Glutamatergic neuron (in vitro differentiated cells): Measurements from ENCODE around the gene STX18. TPM values are rescaled to one million over a fixed set of nuclear protein-coding genes. Genes with fewer than 3 reads are reported as not detected.

ENCODE experiments used
- DNase-seq: peaks from one replicate; pipeline ENCODE4 v3.0.0; 2022
- H3K27ac Mint-ChIP-seq: one replicate; pipeline ENCODE4 v1.8.0; 2020; ENCODE audit warnings: mild to moderate bottlenecking, mixed read lengths, inconsistent platforms; ENCODE audit not compliant: unreplicated experiment
- H3K27me3 Mint-ChIP-seq: one replicate; pipeline ENCODE4 v1.8.0; 2020; ENCODE audit warnings: mild to moderate bottlenecking, moderate library complexity, mixed read lengths, inconsistent platforms; ENCODE audit not compliant: unreplicated experiment
- H3K36me3 Mint-ChIP-seq: one replicate; pipeline ENCODE4 v1.8.0; 2020; ENCODE audit warnings: mild to moderate bottlenecking, mixed read lengths, inconsistent platforms; ENCODE audit not compliant: unreplicated experiment
- H3K4me1 Mint-ChIP-seq: one replicate; pipeline ENCODE4 v1.8.0; 2020; ENCODE audit warnings: mild to moderate bottlenecking, low read depth, mixed read lengths, inconsistent platforms; ENCODE audit not compliant: unreplicated experiment
- H3K4me3 Mint-ChIP-seq: one replicate; pipeline ENCODE4 v1.8.0; 2020; ENCODE audit warnings: mild to moderate bottlenecking, mixed read lengths, inconsistent platforms; ENCODE audit not compliant: unreplicated experiment
- H3K9me3 Mint-ChIP-seq: one replicate; pipeline ENCODE4 v1.8.0; 2020; ENCODE audit warnings: mild to moderate bottlenecking, moderate library complexity, mixed read lengths, inconsistent platforms; ENCODE audit not compliant: unreplicated experiment
- CTCF ChIP-seq: fragments of 200-600 bp; sonication (generic); IDR thresholded peaks from one replicate; pipeline ENCODE4 v1.5.0; 2021; ENCODE audit not compliant: partially characterized antibody, unreplicated experiment
- total RNA-seq: library from RNA; stranded (reverse); fragmentation: NEBNext Ultra II Directional; extraction: Animal tissue kit (Norgen Biotek cat#: 25700); gene quantifications from one replicate; pipeline ENCODE4 v1.2.1, GENCODE V29; 2021; ENCODE audit not compliant: unreplicated experiment

STX18 gene
- total RNA-seq, 1 donor from 2014 or later: 26.3 TPM

DNA sequence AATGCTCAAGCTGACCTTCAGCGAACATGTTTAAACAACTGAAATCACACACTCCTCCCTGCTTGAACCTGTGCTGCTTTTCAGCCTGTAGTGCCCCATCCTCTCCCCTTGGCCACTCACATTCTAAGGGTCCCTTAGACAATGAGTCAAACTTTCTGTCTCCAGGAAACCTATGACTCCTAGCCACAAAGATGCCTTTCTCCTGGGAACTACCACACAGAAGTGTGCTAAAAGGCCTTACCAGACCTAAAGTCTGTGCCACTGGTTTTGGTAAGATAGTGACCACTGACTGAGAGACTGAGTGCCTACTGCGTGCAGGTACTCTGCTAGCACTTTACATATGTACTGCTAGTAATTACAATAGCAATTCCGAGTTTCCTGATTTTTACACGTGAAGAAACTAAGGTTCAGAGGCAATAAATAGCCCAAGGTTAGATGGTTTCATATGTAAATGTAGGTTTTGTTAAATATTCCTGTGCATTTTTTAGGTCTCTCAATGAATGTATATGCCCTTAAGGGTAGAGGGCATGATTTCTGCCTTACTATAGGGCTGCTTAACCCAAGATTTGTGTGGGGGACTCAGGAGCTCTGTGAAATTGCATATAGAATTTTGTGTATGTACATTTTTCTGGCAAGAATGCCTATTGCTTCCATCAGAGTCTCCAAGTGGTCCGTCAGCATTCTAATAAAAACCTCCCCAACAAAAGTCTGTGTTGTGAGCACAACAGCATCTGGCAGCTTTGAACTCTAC is 83.9 kb downstream of the STX18 start:
- Mint-ChIP-seq H3K4me1 (peaks cover 4% of the 10 kb centered on the region), H3K4me3 (no peak overlapping the region), H3K9me3 (no peaks in the 10 kb centered on the region), H3K27me3 (peaks cover 3% of the 10 kb centered on the region), H3K27ac (no peak overlapping the region), H3K36me3 (no peaks in the 10 kb centered on the region)
- no peak for TF ChIP-seq CTCF
- no peak for DNase-seq

GRCh38 chr4:4456816-4457578 is 84.9 kb downstream of the STX18 start:
- peaks cover 4% of the 10 kb centered on the region for H3K4me1 Mint-ChIP-seq
- H3K27ac Mint-ChIP-seq: no peak overlapping the region
- H3K27me3 Mint-ChIP-seq: peaks cover 3% of the 10 kb centered on the region

GRCh38 chr4:4456351-4456750 is 85.5 kb downstream of the STX18 start:
- peaks cover 4% of the 10 kb centered on the region for H3K4me1 Mint-ChIP-seq
- H3K27ac Mint-ChIP-seq: no peak overlapping the region
- H3K9me3 Mint-ChIP-seq: no peaks in the 10 kb centered on the region
- H3K36me3 Mint-ChIP-seq: peaks cover 4% of the 10 kb centered on the region
- peaks cover 3% of the 10 kb centered on the region for H3K27me3 Mint-ChIP-seq
- TF ChIP-seq CTCF: no peak
- no peak overlapping the region for H3K4me3 Mint-ChIP-seq
- no peak for DNase-seq

More at GRCh38 chr4:4456816-4457578, 84.9 kb downstream of the STX18 start:
- no peak for DNase-seq
- no peak for TF ChIP-seq CTCF
- Mint-ChIP-seq H3K9me3 (no peaks in the 10 kb centered on the region), H3K4me3 (no peak overlapping the region), H3K36me3 (peaks cover 4% of the 10 kb centered on the region)

DNA sequence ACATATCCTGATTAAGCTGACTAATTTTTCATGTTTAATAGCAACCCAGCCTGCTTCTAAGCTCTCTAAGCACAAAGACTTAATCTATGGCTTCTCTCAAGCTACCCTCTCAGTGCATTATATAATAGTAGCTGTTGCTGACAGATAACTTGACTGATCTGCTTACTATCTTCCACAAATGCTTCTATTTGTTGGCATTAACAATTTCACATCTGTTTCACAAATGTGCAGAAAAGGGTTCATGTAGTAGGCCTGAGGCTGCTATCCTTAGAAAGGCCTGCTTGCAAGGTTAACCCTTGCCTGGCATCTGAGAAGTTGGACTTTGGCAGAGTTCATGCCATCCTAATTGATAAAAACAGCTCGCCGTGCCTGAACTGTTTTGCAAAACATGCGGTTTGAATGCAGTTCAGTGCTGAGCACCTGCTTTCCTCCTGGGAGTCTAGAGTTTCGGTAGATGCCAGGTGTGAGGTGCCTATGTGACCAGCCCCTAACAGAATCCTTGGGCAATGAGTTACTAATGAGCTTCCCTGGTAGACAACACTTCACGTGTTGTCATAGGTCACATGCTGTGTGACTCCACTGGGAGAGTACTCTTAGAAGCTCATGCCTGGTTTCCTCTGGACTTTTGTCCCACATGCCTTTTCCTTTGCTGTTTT is 86.5 kb downstream of the STX18 start:
- Mint-ChIP-seq H3K27ac (no peak overlapping the region), H3K36me3 (peaks cover 4% of the 10 kb centered on the region), H3K4me1 (peaks cover 4% of the 10 kb centered on the region), H3K4me3 (no peak overlapping the region), H3K27me3 (peaks cover 3% of the 10 kb centered on the region), H3K9me3 (no peaks in the 10 kb centered on the region)
- TF ChIP-seq CTCF: no peak
- DNase-seq: no peak
